ENCODE measurements around the gene ANKMY1. TPM values are rescaled to one million over a fixed set of nuclear protein-coding genes. Genes with fewer than 3 reads are reported as not detected.

ANKMY1 gene
- total RNA-seq, 4 donors from 2014 or later = 15.1 to 64.0 (median 27.5) TPM

DNA sequence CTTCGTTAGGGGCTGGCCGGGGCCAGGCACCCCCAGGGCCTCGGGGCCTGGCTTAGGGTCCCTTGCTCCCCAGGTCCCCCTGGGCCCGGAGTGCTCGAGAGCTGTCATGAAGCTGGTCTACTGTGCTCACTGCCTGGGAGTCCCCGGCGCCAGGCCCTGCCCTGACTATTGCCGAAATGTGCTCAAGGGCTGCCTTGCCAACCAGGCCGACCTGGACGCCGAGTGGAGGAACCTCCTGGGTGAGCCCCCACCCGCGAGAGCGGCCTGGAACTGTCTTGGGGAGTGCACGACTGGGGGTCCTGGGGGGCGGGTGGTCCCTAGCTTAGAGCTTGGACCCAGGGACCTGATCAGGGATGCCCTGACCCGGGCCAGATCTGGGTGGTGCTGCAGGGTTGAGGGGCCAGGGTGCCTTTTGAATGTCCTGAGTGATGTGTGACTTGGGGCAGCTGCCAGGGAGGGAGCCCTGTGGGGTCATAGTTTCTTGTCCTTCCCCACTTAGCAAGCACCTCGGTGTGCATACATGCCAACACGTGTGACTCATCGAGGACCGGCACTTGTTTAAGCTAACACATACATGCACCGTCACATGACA lies 94.4 kb downstream of the ANKMY1 start:
- in situ Hi-C loops (cut with MboI; ENCODE audit: low pct_ligation_motif_present in 1 of 4, low pct_unique_long_range_greater_than_20kb in 1 of 4, low sequenced_read_pairs in 3 of 4) (no loop called here), intact Hi-C loops (cut with DNase I; ENCODE audit: low total_unique reads) (no loop called here)
- no peaks in the 10 kb centered on the region for H3K9me3 ChIP-seq
- H3K4me3 ChIP-seq = no peak overlapping the region
- TF ChIP-seq CTCF (IDR thresholded peaks at IDR 0.05) = no peak
- TF ChIP-seq POLR2A (IDR thresholded peaks at IDR 0.05) = no peak
- no peak for TF ChIP-seq POLR2AphosphoS5 (IDR thresholded peaks at IDR 0.05)
- TF ChIP-seq EP300 (IDR thresholded peaks at IDR 0.05; ENCODE audit: low read depth) = no peak
- H3K4me1 ChIP-seq = no peaks in the 10 kb centered on the region
- no peaks in the 10 kb centered on the region for H3K27me3 ChIP-seq
- no peaks in the 10 kb centered on the region for H3K36me3 ChIP-seq
- H3K27ac ChIP-seq = no peak overlapping the region
- WGBS, 2 donors (ENCODE audit: low coverage in 1 of 2) = 92% methylated on average over 19 of the region's 22 CpGs; no CpG with 5 or more reads in 1 of the 2 donors
- DNase-seq = peak; percentile 5

DNA sequence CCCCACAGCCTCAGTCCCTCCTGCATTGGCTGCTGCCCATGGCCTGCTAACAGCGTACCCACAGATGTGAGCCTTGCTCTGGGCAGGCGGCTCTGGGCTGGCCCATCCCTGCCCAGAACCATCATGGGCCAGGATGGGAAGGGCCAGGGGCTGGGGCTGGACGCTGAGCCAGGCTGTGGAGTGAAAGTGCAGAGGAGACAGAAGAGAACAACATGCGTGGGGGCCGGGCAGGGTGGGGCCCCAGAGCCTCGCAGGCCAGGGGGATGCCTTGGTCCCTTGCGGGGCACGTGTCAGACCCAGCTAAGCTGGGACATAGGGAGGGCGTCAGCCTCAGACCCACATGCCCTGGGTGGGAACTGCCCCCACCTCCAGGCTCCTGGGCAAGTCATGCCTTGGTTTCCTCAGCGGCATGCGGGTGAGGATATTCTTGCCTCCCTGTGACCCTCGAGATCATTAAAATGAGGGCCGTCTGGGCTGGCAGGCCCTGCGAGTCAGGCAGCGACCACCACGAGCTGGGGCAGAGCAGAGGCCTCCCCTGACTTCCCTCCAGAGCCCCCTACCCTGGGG lies 95.0 kb downstream of the ANKMY1 start:
- H3K4me1 ChIP-seq = no peaks in the 10 kb centered on the region
- H3K27me3 ChIP-seq = no peaks in the 10 kb centered on the region
- no peaks in the 10 kb centered on the region for H3K36me3 ChIP-seq
- TF ChIP-seq CTCF (IDR thresholded peaks at IDR 0.05) (no peak), POLR2AphosphoS5 (IDR thresholded peaks at IDR 0.05) (no peak), EP300 (IDR thresholded peaks at IDR 0.05; ENCODE audit: low read depth) (no peak), POLR2A (IDR thresholded peaks at IDR 0.05) (no peak)
- H3K9me3 ChIP-seq = no peaks in the 10 kb centered on the region
- in situ Hi-C loops (cut with MboI; ENCODE audit: low pct_ligation_motif_present in 1 of 4, low pct_unique_long_range_greater_than_20kb in 1 of 4, low sequenced_read_pairs in 3 of 4) = no loop called here
- WGBS, 2 donors (ENCODE audit: low coverage in 1 of 2) = 80% methylated on average over 13 of the region's 16 CpGs; no CpG with 5 or more reads in 1 of the 2 donors
- DNase-seq = peak; percentile 4
- intact Hi-C loops (cut with DNase I; ENCODE audit: low total_unique reads) = no loop called here
- H3K4me3 ChIP-seq = no peak overlapping the region
- H3K27ac ChIP-seq = no peak overlapping the region

GRCh38 chr2:240462073-240462706 lies 95.6 kb downstream of the ANKMY1 start:
- Histone ChIP-seq H3K4me3 (no peak overlapping the region), H3K4me1 (peaks cover 0 to 3% (median under 1%) of the 10 kb centered on the region in 4 donors), H3K36me3 (no peaks in the 10 kb centered on the region), H3K27ac (no peak overlapping the region), H3K9me3 (no peaks in the 10 kb centered on the region), H3K27me3 (no peaks in the 10 kb centered on the region)
- in situ Hi-C loops (cut with MboI; ENCODE audit: low pct_ligation_motif_present in 1 of 4, low pct_unique_long_range_greater_than_20kb in 1 of 4, low sequenced_read_pairs in 3 of 4) = no loop called here
- 95% methylated on average over 35 of the region's 41 CpGs; no CpG with 5 or more reads in 1 of the 2 donors for WGBS, 2 donors (ENCODE audit: low coverage in 1 of 2)
- DNase-seq = peak; percentile 6
- intact Hi-C loops (cut with DNase I; ENCODE audit: low total_unique reads) = no loop called here
- TF ChIP-seq CTCF (IDR thresholded peaks at IDR 0.05) (no peak), EP300 (IDR thresholded peaks at IDR 0.05; ENCODE audit: low read depth) (no peak), POLR2AphosphoS5 (IDR thresholded peaks at IDR 0.05) (no peak), POLR2A (IDR thresholded peaks at IDR 0.05) (no peak)

DNA sequence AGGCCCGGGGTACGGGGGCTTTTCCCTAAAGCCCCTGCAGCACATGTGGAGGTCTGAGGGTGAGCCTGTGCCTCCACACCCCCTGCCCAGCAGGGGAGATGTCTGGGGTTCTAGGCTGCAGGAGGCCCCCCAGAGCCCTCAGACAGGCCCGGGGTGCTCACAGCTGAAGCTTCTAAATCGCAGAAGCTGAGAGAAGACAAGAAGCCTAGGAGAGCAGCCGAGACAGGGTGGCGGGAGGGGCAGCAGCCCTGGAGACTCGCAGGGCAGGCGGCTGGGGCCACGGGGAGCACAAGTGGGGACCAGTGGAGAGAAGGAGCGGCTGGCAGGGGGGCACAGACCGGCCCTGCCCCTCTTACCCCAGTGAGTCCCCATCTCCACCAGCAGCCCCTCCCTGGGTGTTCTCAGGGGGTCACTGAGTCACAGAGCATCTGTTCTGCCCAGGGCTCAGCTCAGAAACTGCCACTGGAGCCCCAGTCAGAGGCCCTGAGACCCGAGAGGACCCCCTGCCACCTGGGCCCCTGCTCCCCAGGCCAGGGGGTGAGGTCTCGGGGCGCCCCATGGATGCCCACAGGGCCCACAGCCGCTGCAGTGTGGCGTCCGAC lies 96.2 kb downstream of the ANKMY1 start:
- H3K9me3 ChIP-seq = no peaks in the 10 kb centered on the region
- WGBS, 2 donors (ENCODE audit: low coverage in 1 of 2) = 80 to 90% methylated on average over 2 to 13 of the region's 17 CpGs
- peaks cover 5% of the 10 kb centered on the region for H3K27me3 ChIP-seq
- in situ Hi-C loops (cut with MboI; ENCODE audit: low pct_ligation_motif_present in 1 of 4, low pct_unique_long_range_greater_than_20kb in 1 of 4, low sequenced_read_pairs in 3 of 4) = no loop called here
- H3K36me3 ChIP-seq = no peaks in the 10 kb centered on the region
- TF ChIP-seq POLR2AphosphoS5 (IDR thresholded peaks at IDR 0.05) (no peak), POLR2A (IDR thresholded peaks at IDR 0.05) (no peak), CTCF (IDR thresholded peaks at IDR 0.05) (no peak), EP300 (IDR thresholded peaks at IDR 0.05; ENCODE audit: low read depth) (no peak)
- no peak overlapping the region for H3K4me3 ChIP-seq
- H3K27ac ChIP-seq = no peak overlapping the region
- intact Hi-C loops (cut with DNase I; ENCODE audit: low total_unique reads) = no loop called here
- peaks cover 0 to 8% (median 5%) of the 10 kb centered on the region in 4 donors for H3K4me1 ChIP-seq
- DNase-seq = no peak
